ENCODE measurements around the gene QRICH1. TPM values are rescaled to one million over a fixed set of nuclear protein-coding genes. Genes with fewer than 3 reads are reported as not detected.
A peak's percentile ranks its signal among the peaks of the same experiment; 100 is the strongest.

Gene QRICH1
- 39.2 TPM for polyA plus RNA-seq (2012; ENCODE audit: insufficient read length, low read depth)

- no peak for TF ChIP-seq FOXP2 (optimal IDR thresholded peaks at IDR 0.05; ENCODE audit: borderline replicate concordance, extremely low read depth, extremely low read length, insufficient read depth)
- peak in 1 of 2 experiments; percentile 58; a peak in 1 of 4 replicates for TF ChIP-seq REST (IDR thresholded peaks at IDR 0.05; ENCODE audit: insufficient read depth in 1 of 2, low read depth in 2 of 2, low read length in 2 of 2)
- no peak; the same call in 1 of the 2 replicates for TF ChIP-seq POLR2AphosphoS5 (IDR thresholded peaks at IDR 0.05; ENCODE audit: low read depth, low read length)
- TF ChIP-seq SIN3A (IDR thresholded peaks at IDR 0.05; ENCODE audit: borderline replicate concordance, insufficient read depth, low read length), result peak; percentile 95
- TF ChIP-seq TAF1 (IDR thresholded peaks at IDR 0.05; ENCODE audit: borderline replicate concordance, insufficient read depth, low read length), result peak; percentile 87; the same call in 1 of the 2 replicates
Measured at GRCh38 chr3:49093853-49094767, at the start of gene QRICH1. TSS of gene QRICH1 (minus strand) at chr3:49094071. CDS start at chr3:49077017, 17,054 bp downstream.

GRCh38 chr3:49140080-49140479 is 46.2 kb upstream of the QRICH1 start:
- TF ChIP-seq FOXP2 (optimal IDR thresholded peaks at IDR 0.05; ENCODE audit: borderline replicate concordance, extremely low read depth, extremely low read length, insufficient read depth) (no peak), SIN3A (IDR thresholded peaks at IDR 0.05; ENCODE audit: borderline replicate concordance, insufficient read depth, low read length) (no peak), TAF1 (IDR thresholded peaks at IDR 0.05; ENCODE audit: borderline replicate concordance, insufficient read depth, low read length) (no peak), REST (IDR thresholded peaks at IDR 0.05; ENCODE audit: insufficient read depth in 1 of 2, low read depth in 2 of 2, low read length in 2 of 2) (no peak), POLR2AphosphoS5 (IDR thresholded peaks at IDR 0.05; ENCODE audit: low read depth, low read length) (no peak)

GRCh38 chr3:49135499-49135898 is 41.6 kb upstream of the QRICH1 start:
- TF ChIP-seq POLR2AphosphoS5 (IDR thresholded peaks at IDR 0.05; ENCODE audit: low read depth, low read length) (no peak), FOXP2 (optimal IDR thresholded peaks at IDR 0.05; ENCODE audit: borderline replicate concordance, extremely low read depth, extremely low read length, insufficient read depth) (no peak), TAF1 (IDR thresholded peaks at IDR 0.05; ENCODE audit: borderline replicate concordance, insufficient read depth, low read length) (no peak), REST (IDR thresholded peaks at IDR 0.05; ENCODE audit: insufficient read depth in 1 of 2, low read depth in 2 of 2, low read length in 2 of 2) (no peak), SIN3A (IDR thresholded peaks at IDR 0.05; ENCODE audit: borderline replicate concordance, insufficient read depth, low read length) (no peak)

- no peak for TF ChIP-seq POLR2AphosphoS5 (IDR thresholded peaks at IDR 0.05; ENCODE audit: low read depth, low read length)
Measured at GRCh38 chr3:49134471-49135265, 40.8 kb upstream of the QRICH1 start.

GRCh38 chr3:49133226-49133951 is 39.5 kb upstream of the QRICH1 start:
- TF ChIP-seq REST (IDR thresholded peaks at IDR 0.05; ENCODE audit: insufficient read depth in 1 of 2, low read depth in 2 of 2, low read length in 2 of 2) (no peak), TAF1 (IDR thresholded peaks at IDR 0.05; ENCODE audit: borderline replicate concordance, insufficient read depth, low read length) (0 out of 2 replicates have a peak, but pooled peaks have one; percentile 5), SIN3A (IDR thresholded peaks at IDR 0.05; ENCODE audit: borderline replicate concordance, insufficient read depth, low read length) (no peak), FOXP2 (optimal IDR thresholded peaks at IDR 0.05; ENCODE audit: borderline replicate concordance, extremely low read depth, extremely low read length, insufficient read depth) (peak; percentile 28), POLR2AphosphoS5 (IDR thresholded peaks at IDR 0.05; ENCODE audit: low read depth, low read length) (no peak; the same call in 1 of the 2 replicates)
